Neural cell (in vitro differentiated cells): Measurements from ENCODE around the gene MDFIC.

Experiments
- CTCF ChIP-seq: fragments of 450-650 bp; IDR thresholded peaks from 2 replicates; pipeline ENCODE4 v1.5.1; 2014; ENCODE audit warnings: antibody characterized with exemption, mild to moderate bottlenecking, moderate library complexity; ENCODE audit not compliant: poor library complexity, severe bottlenecking
- EP300 ChIP-seq: fragments of 450-650 bp; conservative IDR thresholded peaks from 2 replicates; pipeline ENCODE4 v1.6.1; 2014; ENCODE audit warnings: antibody characterized with exemption, mild to moderate bottlenecking, moderate library complexity; ENCODE audit not compliant: poor library complexity, severe bottlenecking
- EZH2 ChIP-seq: fragments of 200-600, 300-800 bp; shearing (Covaris generic), sonication (generic); IDR thresholded peaks from 2 replicates; pipeline ENCODE4 v1.6.1; 2014; ENCODE audit warnings: antibody characterized with exemption, low read length, borderline replicate concordance, mild to moderate bottlenecking; ENCODE audit not compliant: insufficient read depth, poor library complexity, severe bottlenecking
- MXI1 ChIP-seq: fragments of 450-650 bp; conservative IDR thresholded peaks from 2 replicates; pipeline ENCODE4 v1.6.1; 2014; ENCODE audit warnings: antibody characterized with exemption, mild to moderate bottlenecking; ENCODE audit not compliant: poor library complexity, severe bottlenecking
- POLR2AphosphoS5 ChIP-seq: IDR thresholded peaks from 2 replicates; pipeline ENCODE4 v1.6.1; 2012
- RAD21 ChIP-seq: fragments of 450-650 bp; conservative IDR thresholded peaks from 2 replicates; pipeline ENCODE4 v1.6.1; 2014; ENCODE audit warnings: antibody characterized with exemption, mild to moderate bottlenecking, moderate library complexity
- TAF1 ChIP-seq: IDR thresholded peaks from 2 replicates; pipeline ENCODE4 v1.6.1; 2012; ENCODE audit warnings: low read depth
- TF ChIP-seq, protein P1 (sequence below): IDR thresholded peaks from 2 replicates; pipeline ENCODE4 v1.6.1; 2012; ENCODE audit warnings: borderline replicate concordance

DNA sequence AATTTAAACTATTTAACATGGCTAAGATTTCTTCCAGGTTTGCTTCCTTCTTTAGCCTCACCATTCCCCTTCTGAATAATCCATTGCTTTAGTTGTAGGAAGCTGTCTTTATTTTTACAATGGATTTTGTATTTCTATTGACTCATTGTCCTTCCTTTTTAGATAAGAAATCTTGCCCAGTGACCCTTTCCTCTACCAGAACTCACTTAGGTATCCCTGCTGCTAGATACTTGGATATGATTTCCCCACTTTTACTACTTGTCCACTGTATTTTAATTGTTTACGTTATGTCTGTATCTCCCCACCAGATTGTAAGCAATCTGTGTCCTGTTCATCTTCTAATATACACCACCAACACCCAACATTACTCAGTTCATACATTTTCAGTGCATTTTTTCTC, 47.7 kb upstream of the MDFIC start:
- TF ChIP-seq EZH2 (no peak), POLR2AphosphoS5 (no peak), CTCF (no peak), RAD21 (no peak), MXI1 (no peak), TAF1 (no peak), EP300 (no peak)
- TF ChIP-seq, protein P1, sequence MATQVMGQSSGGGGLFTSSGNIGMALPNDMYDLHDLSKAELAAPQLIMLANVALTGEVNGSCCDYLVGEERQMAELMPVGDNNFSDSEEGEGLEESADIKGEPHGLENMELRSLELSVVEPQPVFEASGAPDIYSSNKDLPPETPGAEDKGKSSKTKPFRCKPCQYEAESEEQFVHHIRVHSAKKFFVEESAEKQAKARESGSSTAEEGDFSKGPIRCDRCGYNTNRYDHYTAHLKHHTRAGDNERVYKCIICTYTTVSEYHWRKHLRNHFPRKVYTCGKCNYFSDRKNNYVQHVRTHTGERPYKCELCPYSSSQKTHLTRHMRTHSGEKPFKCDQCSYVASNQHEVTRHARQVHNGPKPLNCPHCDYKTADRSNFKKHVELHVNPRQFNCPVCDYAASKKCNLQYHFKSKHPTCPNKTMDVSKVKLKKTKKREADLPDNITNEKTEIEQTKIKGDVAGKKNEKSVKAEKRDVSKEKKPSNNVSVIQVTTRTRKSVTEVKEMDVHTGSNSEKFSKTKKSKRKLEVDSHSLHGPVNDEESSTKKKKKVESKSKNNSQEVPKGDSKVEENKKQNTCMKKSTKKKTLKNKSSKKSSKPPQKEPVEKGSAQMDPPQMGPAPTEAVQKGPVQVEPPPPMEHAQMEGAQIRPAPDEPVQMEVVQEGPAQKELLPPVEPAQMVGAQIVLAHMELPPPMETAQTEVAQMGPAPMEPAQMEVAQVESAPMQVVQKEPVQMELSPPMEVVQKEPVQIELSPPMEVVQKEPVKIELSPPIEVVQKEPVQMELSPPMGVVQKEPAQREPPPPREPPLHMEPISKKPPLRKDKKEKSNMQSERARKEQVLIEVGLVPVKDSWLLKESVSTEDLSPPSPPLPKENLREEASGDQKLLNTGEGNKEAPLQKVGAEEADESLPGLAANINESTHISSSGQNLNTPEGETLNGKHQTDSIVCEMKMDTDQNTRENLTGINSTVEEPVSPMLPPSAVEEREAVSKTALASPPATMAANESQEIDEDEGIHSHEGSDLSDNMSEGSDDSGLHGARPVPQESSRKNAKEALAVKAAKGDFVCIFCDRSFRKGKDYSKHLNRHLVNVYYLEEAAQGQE: no peak
